Fibroblast of lung (primary cell): ENCODE data around the gene SCAF11. TPM values are rescaled to one million over a fixed set of nuclear protein-coding genes. Genes with fewer than 3 reads are reported as not detected.

Source experiments
- DNase-seq, 2 donors: peaks; one replicate each; pipeline versions ENCODE4 v3.0.0 to v3.0.0-alpha.2; 2010; ENCODE audit warnings: low read depth in 2 of 2
- H2AFZ ChIP-seq: 2 replicates; pipeline ENCODE4 v1.5.1; 2012; ENCODE audit warnings: low read length, control low read depth, inconsistent platforms
- H3K27ac ChIP-seq: 2 replicates; pipeline ENCODE4 v1.5.1; 2011; ENCODE audit warnings: low read length, control low read depth; ENCODE audit not compliant: insufficient read depth
- H3K27me3 ChIP-seq: 2 replicates; pipeline ENCODE4 v1.5.1; 2011; ENCODE audit warnings: mild to moderate bottlenecking, low read length; ENCODE audit not compliant: control insufficient read depth, insufficient read depth
- H3K36me3 ChIP-seq: 2 replicates; pipeline ENCODE4 v1.5.1; 2011; ENCODE audit warnings: low read length; ENCODE audit not compliant: control insufficient read depth, insufficient read depth
- H3K4me1 ChIP-seq: 2 replicates; pipeline ENCODE4 v1.5.1; 2011; ENCODE audit warnings: low read length; ENCODE audit not compliant: control insufficient read depth, insufficient read depth; ENCODE audit errors: extremely low read depth
- H3K4me2 ChIP-seq: 2 replicates; pipeline ENCODE4 v1.5.1; 2011; ENCODE audit warnings: low read length, control low read depth; ENCODE audit not compliant: insufficient read depth; ENCODE audit errors: extremely low read depth
- H3K4me3 ChIP-seq, 4 experiments: fragments of 200-600 bp in 1 of 4; sonication (generic) in 1 of 4; replicated peaks in 1 of 4; 2 replicates each; pipeline ENCODE4 v1.5.1; 2011 to 2016; ENCODE audit warnings: low read length in 4 of 4, low read depth in 3 of 4, mild to moderate bottlenecking in 3 of 4, control low read depth in 2 of 4, inconsistent platforms in 1 of 4, mixed read lengths in 1 of 4; ENCODE audit not compliant: insufficient read depth in 1 of 4; ENCODE audit errors: control extremely low read depth in 1 of 4
- H3K79me2 ChIP-seq: 2 replicates; pipeline ENCODE4 v1.5.1; 2012; ENCODE audit warnings: mild to moderate bottlenecking, low read length, inconsistent platforms; ENCODE audit not compliant: control insufficient read depth, insufficient read depth
- H3K9ac ChIP-seq: 2 replicates; pipeline ENCODE4 v1.5.1; 2011; ENCODE audit warnings: mild to moderate bottlenecking, low read length, control low read depth; ENCODE audit not compliant: insufficient read depth
- H3K9me3 ChIP-seq: 2 replicates; pipeline ENCODE4 v1.5.1; 2012; ENCODE audit warnings: low read depth, low read length; ENCODE audit not compliant: control insufficient read depth, insufficient read depth
- H4K20me1 ChIP-seq: 2 replicates; pipeline ENCODE4 v1.5.1; 2011; ENCODE audit warnings: low read length; ENCODE audit not compliant: control insufficient read depth, insufficient read depth; ENCODE audit errors: extremely low read depth
- EZH2 ChIP-seq: IDR thresholded peaks from 2 replicates; pipeline ENCODE4 v1.5.1; 2012; ENCODE audit warnings: low read length, control low read depth, mild to moderate bottlenecking; ENCODE audit errors: missing control alignments
- polyA plus RNA-seq, 2 donors: library from polyadenylated mRNA; depleted of rRNA in 1 of 2; stranded (reverse) in 1 of 2; unstranded in 1 of 2; fragments of >200 nt; gene quantifications; 2 replicates each; pipeline ENCODE4 v1.2.1, GENCODE V29; 2011 to 2012; ENCODE audit warnings: missing spikeins in 1 of 2
- total RNA-seq: library from RNA; depleted of rRNA; stranded (reverse); fragments of >200 nt; gene quantifications from 2 replicates; pipeline ENCODE4 v1.2.1, GENCODE V29; 2014
- TF ChIP-seq, protein P1 (sequence below), 2 donors: IDR thresholded peaks in 1 of 2; conservative IDR thresholded peaks in 1 of 2; 1 replicate in 1 of 2; 2 replicates in 1 of 2; pipeline ENCODE4 v1.5.1; 2011 to 2012; ENCODE audit warnings: low read length in 2 of 2, control low read depth in 1 of 2, inconsistent platforms in 1 of 2, low read depth in 1 of 2, mild to moderate bottlenecking in 1 of 2

Gene SCAF11
- total and polyA plus RNA-seq, 2 donors (not counting 1 experiment from before 2014, with no cell fraction given), result 43.8 to 79.4 TPM

- Histone ChIP-seq H3K9me3 (no peaks in the 10 kb centered on the region), H3K36me3 (no peaks in the 10 kb centered on the region), H3K79me2 (no peaks in the 10 kb centered on the region), H3K27ac (no peak overlapping the region), H3K9ac (no peak overlapping the region), H3K27me3 (no peaks in the 10 kb centered on the region), H2AFZ (no peak overlapping the region), H3K4me2 (no peak overlapping the region), H3K4me3 (no peak overlapping the region), H4K20me1 (no peaks in the 10 kb centered on the region), H3K4me1 (no peaks in the 10 kb centered on the region)
- TF ChIP-seq EZH2, result no peak
- TF ChIP-seq, protein P1, sequence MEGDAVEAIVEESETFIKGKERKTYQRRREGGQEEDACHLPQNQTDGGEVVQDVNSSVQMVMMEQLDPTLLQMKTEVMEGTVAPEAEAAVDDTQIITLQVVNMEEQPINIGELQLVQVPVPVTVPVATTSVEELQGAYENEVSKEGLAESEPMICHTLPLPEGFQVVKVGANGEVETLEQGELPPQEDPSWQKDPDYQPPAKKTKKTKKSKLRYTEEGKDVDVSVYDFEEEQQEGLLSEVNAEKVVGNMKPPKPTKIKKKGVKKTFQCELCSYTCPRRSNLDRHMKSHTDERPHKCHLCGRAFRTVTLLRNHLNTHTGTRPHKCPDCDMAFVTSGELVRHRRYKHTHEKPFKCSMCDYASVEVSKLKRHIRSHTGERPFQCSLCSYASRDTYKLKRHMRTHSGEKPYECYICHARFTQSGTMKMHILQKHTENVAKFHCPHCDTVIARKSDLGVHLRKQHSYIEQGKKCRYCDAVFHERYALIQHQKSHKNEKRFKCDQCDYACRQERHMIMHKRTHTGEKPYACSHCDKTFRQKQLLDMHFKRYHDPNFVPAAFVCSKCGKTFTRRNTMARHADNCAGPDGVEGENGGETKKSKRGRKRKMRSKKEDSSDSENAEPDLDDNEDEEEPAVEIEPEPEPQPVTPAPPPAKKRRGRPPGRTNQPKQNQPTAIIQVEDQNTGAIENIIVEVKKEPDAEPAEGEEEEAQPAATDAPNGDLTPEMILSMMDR (conservative IDR thresholded peaks at IDR 0.05 in 1 of 2, IDR thresholded peaks at IDR 0.05 in 1 of 2; ENCODE audit: low read depth in 1 of 2, low read length in 2 of 2), result no peak
- DNase-seq, result no peak
Measured at GRCh38 chr12:45907955-45908354, 82.4 kb downstream of the SCAF11 start.

DNA sequence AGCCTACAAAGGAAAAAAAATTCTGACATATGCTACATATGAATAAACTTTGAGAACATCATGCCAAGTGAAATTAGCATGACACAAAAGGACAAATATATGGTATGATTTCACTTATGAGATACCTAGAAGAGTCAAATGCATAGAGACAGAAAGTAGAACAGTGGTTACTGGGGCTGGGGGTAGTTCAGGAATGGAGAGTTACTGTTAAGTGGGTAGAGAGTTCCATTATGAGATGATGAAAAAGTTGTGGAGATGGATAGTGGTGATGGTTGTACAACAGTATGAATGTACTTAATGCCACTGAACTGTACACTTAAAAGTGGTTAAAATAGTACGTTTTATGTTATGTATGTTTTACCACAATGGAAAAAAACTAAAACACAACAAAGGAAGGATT is 92.3 kb downstream of the SCAF11 start:
- Histone ChIP-seq H3K27ac (no peak overlapping the region), H3K4me1 (no peaks in the 10 kb centered on the region), H3K4me3 (no peak overlapping the region), H3K9ac (no peak overlapping the region), H3K79me2 (no peaks in the 10 kb centered on the region), H3K36me3 (peaks cover 2% of the 10 kb centered on the region), H3K4me2 (no peak overlapping the region), H3K27me3 (no peaks in the 10 kb centered on the region), H4K20me1 (no peaks in the 10 kb centered on the region), H3K9me3 (no peaks in the 10 kb centered on the region), H2AFZ (no peak overlapping the region)
- DNase-seq, result no peak
- TF ChIP-seq EZH2, result no peak
- TF ChIP-seq, protein P1 (conservative IDR thresholded peaks at IDR 0.05 in 1 of 2, IDR thresholded peaks at IDR 0.05 in 1 of 2; ENCODE audit: low read depth in 1 of 2, low read length in 2 of 2), result no peak

DNA sequence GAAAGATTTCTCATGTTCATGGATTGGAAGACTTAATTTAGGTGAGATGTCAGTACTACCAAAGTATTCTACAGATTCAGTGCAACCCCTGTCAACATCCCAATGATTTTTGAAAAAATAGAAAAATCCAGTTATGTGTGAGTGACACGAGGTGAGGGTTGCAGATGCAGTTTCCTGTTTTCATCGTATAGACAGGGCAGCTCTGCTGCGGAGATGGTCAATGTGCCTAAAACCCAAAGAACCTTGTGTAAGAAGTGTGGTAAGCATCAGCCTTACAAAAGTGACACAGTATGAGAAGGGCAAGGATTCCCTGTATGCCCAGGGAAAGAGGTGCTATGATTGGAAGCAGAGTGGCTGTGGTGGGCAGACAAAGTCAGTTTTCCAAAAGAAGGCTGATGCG is 94.4 kb downstream of the SCAF11 start:
- DNase-seq, result no peak

More for the DNA sequence above, 94.4 kb downstream of the SCAF11 start:
- no peak overlapping the region for H3K4me3 ChIP-seq
- H3K9ac ChIP-seq, result no peak overlapping the region
- no peaks in the 10 kb centered on the region for H3K4me1 ChIP-seq
- H3K36me3 ChIP-seq, result peaks cover 2% of the 10 kb centered on the region
- H3K9me3 ChIP-seq, result no peaks in the 10 kb centered on the region
- H2AFZ ChIP-seq, result no peak overlapping the region
- no peaks in the 10 kb centered on the region for H3K79me2 ChIP-seq
- TF ChIP-seq, protein P1 (conservative IDR thresholded peaks at IDR 0.05 in 1 of 2, IDR thresholded peaks at IDR 0.05 in 1 of 2; ENCODE audit: low read depth in 1 of 2, low read length in 2 of 2), result no peak
- TF ChIP-seq EZH2, result no peak
- H3K27ac ChIP-seq, result no peak overlapping the region
- no peaks in the 10 kb centered on the region for H4K20me1 ChIP-seq
- no peaks in the 10 kb centered on the region for H3K27me3 ChIP-seq
- H3K4me2 ChIP-seq, result no peak overlapping the region
